Measurements from ENCODE around the gene MBLAC1.

Gene MBLAC1

GRCh38 chr7:100095704-100096103 lies 31.1 kb upstream of the MBLAC1 start:
- TF ChIP-seq, protein P1, sequence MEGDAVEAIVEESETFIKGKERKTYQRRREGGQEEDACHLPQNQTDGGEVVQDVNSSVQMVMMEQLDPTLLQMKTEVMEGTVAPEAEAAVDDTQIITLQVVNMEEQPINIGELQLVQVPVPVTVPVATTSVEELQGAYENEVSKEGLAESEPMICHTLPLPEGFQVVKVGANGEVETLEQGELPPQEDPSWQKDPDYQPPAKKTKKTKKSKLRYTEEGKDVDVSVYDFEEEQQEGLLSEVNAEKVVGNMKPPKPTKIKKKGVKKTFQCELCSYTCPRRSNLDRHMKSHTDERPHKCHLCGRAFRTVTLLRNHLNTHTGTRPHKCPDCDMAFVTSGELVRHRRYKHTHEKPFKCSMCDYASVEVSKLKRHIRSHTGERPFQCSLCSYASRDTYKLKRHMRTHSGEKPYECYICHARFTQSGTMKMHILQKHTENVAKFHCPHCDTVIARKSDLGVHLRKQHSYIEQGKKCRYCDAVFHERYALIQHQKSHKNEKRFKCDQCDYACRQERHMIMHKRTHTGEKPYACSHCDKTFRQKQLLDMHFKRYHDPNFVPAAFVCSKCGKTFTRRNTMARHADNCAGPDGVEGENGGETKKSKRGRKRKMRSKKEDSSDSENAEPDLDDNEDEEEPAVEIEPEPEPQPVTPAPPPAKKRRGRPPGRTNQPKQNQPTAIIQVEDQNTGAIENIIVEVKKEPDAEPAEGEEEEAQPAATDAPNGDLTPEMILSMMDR (IDR thresholded peaks at IDR 0.05; ENCODE audit: borderline replicate concordance, control extremely low read depth, extremely low read depth, insufficient read depth, missing control alignments), result no peak
- no peak for DNase-seq (ENCODE audit: low spot score)
- in situ Hi-C loops (cut with MboI; ENCODE audit: low sequenced_read_pairs, unreplicated experiment), result no loop called here

DNA sequence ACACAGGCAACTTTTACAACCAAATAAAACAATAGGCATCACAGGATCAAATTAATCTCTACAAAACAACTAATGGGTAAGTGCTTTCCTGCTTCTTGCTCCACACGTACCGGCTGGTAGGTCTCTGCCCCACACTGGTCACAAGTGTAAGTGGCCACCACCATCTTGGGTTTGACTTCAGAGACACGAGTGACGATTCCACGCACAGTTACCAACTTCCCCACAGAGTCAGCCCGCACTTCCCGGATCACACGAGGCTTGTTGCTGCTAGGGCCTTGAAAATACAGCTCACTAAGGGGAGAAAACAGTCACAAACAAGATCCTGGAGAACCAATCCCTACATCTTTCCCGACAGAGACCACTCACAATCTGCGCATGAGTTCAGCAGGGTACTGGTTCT lies 27.9 kb upstream of the MBLAC1 start:
- in situ Hi-C loops (cut with MboI; ENCODE audit: low sequenced_read_pairs, unreplicated experiment), result no loop called here
- TF ChIP-seq, protein P1 (IDR thresholded peaks at IDR 0.05; ENCODE audit: borderline replicate concordance, control extremely low read depth, extremely low read depth, insufficient read depth, missing control alignments), result no peak
- no peak for DNase-seq (ENCODE audit: low spot score)

DNA sequence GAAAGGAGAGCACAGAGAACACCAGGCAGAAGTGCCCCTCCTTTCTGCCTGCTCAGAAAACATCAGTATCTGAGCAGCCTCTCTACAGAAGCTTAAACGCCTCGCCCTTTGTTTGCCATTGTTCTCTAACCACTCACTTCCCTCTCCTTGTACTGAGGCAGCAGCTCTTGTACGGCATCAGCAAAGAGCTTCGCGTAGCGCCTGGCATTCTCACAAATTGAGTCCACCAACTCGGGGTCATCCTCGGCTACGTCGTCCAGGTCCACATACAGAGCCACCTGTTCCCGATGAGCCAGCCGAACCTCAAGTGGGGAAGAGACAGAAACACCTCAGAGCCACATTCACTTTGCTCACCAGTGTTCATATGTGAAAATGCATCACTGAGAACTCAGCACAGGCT lies 27.3 kb upstream of the MBLAC1 start:
- TF ChIP-seq, protein P1 (IDR thresholded peaks at IDR 0.05; ENCODE audit: borderline replicate concordance, control extremely low read depth, extremely low read depth, insufficient read depth, missing control alignments), result no peak
- in situ Hi-C loops (cut with MboI; ENCODE audit: low sequenced_read_pairs, unreplicated experiment), result no loop called here
- no peak for DNase-seq (ENCODE audit: low spot score)

DNA sequence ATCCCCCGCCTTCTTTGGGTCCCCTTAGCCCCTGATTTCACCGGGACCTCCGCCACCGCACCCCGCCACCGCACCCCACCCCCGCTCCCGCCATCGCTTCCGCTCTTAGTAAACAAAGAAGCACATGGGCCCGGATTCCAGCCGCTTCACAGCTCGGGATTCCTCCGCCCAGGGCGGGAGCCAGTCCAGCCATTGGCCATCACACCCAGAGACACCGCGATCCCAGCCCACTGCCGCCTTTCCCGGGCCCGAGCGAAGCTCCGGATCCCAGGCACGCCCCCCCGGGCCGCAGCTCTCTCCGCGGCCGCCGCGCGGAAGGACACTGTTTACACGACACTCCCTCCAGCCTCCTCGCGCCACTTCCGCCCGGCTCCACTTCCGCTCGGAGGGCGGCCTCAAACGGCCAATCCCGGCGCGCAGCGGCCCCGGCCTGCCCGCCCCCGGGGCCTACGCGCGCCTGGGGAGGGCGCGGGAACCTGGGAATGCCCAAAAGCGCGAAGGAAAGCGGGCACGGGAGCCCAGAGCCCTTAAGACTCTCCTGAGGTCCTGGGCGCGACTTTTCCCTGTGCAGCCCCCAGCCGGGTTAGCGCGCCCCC lies 26.2 kb upstream of the MBLAC1 start:
- peak; percentile 94 for DNase-seq (ENCODE audit: low spot score)
- in situ Hi-C loops (cut with MboI; ENCODE audit: low sequenced_read_pairs, unreplicated experiment), result no loop called here
- TF ChIP-seq, protein P1 (IDR thresholded peaks at IDR 0.05; ENCODE audit: borderline replicate concordance, control extremely low read depth, extremely low read depth, insufficient read depth, missing control alignments), result no peak

- in situ Hi-C loops (cut with MboI; ENCODE audit: low sequenced_read_pairs, unreplicated experiment), result no loop called here
- TF ChIP-seq, protein P1 (IDR thresholded peaks at IDR 0.05; ENCODE audit: borderline replicate concordance, control extremely low read depth, extremely low read depth, insufficient read depth, missing control alignments), result no peak
- DNase-seq (ENCODE audit: low spot score), result peak; percentile 99
These were observed 25.5 kb upstream of the MBLAC1 start, which contains the start of the genes AP4M1 and MCM7 for GRCh38 chr7:100101016-100101862. TSS of gene AP4M1 (plus strand) at chr7:100101643. CDS start at chr7:100101715, 72 bp downstream. TSS of gene MCM7 (minus strand) at chr7:100101397. CDS start at chr7:100101294, 103 bp downstream.

DNA sequence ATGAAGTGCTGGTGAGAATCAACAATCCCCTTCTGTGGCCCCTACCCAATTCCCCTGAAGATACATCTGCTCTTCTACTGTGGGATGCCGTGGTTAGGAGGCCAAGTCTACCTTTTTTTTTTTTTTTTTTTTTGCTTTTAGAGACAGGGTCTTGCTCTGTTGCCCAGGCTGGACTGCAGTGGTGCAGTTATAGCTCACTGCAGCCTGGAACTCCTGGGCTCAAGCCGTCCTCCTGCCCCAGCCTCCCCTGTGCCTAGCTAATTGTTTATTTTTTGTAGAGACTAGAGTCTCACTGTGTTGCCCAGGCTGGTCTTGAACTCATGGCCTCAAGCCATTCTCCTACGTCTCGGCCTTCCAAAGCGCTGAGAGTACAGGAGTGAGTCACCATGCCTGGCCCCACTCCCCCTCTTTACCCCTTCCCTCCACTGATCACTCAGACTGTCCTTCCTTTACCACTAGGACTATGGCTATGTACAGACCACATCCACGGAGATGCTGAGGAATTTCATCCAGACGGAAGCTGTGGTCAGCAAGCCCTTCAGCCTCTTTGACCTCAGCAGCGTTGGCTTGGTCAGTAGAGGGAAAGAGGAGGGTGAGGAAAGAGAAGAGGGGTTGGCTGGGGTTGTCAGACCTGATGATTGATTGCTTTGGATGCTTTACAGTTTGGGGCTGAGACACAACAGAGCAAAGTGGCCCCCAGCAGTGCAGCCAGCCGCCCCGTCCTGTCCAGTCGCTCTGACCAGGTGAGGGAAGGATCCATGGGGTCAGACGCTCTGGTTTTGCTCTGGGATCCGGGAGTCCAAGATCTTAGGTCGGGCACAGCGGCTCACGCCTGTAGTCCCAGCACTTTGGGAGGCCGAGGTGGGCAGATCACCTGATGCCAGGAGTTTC lies 23.6 kb upstream of the MBLAC1 start:
- TF ChIP-seq, protein P1 (IDR thresholded peaks at IDR 0.05; ENCODE audit: borderline replicate concordance, control extremely low read depth, extremely low read depth, insufficient read depth, missing control alignments), result no peak
- in situ Hi-C loops (cut with MboI; ENCODE audit: low sequenced_read_pairs, unreplicated experiment), result no loop called here
- no peak for DNase-seq (ENCODE audit: low spot score)

Data from GM13976 (cell line).